ENCODE measurements around the gene PCBP4.

DNA sequence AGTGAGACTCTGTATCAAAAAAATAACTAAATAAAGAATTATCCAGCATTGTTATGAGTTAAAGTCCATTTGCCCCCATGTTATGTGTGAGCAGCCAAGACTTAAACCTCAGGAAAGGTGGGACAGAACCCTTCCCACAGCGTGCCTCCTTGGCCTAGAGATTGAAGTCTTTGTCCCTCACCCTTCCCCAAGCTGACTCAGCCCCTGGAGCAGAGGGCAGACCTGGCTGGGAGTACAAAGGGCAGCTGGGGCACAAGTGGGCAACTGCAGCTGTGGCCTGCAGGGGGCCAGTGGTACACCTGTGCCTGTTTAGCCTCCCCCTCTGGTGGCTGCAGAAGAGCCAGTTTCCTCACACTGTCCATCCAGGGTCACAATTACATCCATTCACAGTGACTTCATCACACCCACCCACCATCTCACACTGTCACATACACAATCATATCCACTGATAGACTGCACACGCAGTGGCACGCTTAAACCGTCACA lies 15.1 kb upstream of the PCBP4 start:
- TF ChIP-seq ZNF274 (IDR thresholded peaks at IDR 0.05; ENCODE audit: low read depth, low read length): no peak
- no peak for TF ChIP-seq YY1 (IDR thresholded peaks at IDR 0.05; ENCODE audit: insufficient read depth, insufficient read length)
- no peak for TF ChIP-seq SUZ12 (IDR thresholded peaks at IDR 0.05; ENCODE audit: extremely low read depth, insufficient read depth, insufficient read length)
